GM18519 (cell line): ENCODE results near the gene TEAD4.

ENCODE experiments used
- ATAC-seq: cut with Tn5 transposase; IDR thresholded peaks from one replicate; pipeline ENCODE4 v1.9.1; 2021; ENCODE audit warnings: mild to moderate bottlenecking, moderate library complexity; ENCODE audit not compliant: unreplicated experiment, low FRiP score

The TEAD4 gene

DNA sequence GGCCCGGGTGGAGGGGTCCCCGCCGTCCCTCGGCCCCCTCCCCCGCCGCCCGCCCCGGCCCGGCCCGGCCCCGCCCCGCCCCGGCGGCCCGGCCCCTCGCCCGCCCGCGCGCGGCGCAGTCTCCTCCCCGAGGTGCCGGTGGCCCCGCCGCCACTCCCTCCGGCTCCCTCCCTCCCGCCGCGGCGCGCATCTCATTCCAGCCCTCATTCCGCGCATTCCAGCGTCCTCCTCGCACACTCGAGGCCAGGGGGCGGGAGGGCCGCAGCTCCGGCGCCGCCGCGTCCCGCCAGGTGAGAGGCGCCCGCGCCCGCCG, at the start of gene TEAD4:
TSS of gene TEAD4 (plus strand) at position 206 of the 313 bp plus-strand sequence.
- no peak for ATAC-seq

GRCh38 chr12:2912216-2912575, 47.0 kb upstream of the TEAD4 start:
- ATAC-seq, result no peak

DNA sequence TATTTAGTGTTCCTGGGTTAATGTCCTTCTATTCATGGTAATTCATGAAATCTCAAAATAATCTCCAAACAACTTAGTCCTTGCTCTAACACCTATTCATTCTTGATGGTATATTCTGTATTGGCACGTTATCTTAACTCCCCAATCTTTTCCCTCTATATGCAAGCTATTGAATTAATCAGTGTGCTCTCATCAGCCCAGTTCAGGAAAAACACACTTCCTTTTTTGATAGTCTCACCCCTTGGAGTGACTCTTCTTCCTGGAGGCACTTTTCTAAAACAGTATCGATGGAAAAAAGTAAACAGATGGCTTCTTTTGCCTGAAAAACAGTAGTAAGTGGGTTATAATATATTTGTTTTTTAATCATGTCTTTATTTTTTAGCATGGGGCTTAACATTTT, 39.9 kb upstream of the TEAD4 start:
- no peak for ATAC-seq

GRCh38 chr12:2922329-2922728, 36.9 kb upstream of the TEAD4 start:
- ATAC-seq, result no peak

- ATAC-seq, result no peak
Observed at GRCh38 chr12:2923057-2923456, 36.1 kb upstream of the TEAD4 start.

DNA sequence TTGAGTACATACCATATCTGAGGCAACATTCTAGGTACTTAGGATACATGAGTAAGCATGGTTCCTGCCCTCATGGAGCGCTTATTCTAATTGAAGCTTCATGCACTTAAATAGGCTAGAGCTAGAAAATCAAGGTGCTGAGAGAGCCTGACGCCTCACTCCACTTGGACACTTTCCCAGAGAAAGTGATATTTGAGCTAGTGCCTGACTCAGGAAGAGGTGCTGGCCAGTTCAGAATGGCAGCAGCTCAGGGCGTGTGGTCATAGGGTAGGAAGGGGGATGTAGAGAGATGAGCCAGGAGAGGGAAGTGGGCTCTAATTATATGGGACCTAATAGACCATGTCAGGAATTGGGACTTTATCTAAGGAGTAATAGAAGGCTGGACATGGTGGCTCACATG, 35.2 kb upstream of the TEAD4 start:
- no peak for ATAC-seq

DNA sequence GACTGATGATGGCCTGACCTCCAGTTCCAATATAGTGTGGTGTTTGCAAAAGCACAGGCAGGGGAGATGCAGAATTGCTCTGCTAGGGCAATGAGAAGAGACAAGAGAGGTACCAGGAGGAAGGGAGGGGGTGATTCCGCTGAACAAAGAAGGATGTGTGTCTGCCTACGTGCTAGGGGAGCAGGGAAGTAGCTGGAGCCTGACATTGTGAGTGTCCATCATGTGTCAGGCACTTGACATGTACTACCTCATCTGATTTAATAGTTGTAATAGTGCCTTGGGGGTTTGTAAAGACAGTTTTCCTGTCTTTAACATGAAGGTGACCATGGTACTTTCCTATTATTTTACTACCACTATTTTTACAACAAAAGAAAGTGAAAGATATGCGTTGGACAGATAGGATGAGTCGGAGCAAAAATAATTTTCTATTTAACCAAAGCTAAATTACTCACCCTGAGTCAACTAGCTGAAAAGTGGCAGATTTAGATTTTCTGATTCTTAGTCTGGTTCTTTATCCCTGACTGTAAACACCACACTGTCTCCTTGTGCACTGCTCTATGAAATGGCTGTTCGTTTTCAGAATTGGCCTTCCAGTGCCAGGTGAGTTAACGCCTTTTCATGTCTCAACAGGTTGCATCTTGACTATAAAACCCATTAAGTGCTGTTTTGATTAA, 33.7 kb upstream of the TEAD4 start:
- no peak for ATAC-seq

DNA sequence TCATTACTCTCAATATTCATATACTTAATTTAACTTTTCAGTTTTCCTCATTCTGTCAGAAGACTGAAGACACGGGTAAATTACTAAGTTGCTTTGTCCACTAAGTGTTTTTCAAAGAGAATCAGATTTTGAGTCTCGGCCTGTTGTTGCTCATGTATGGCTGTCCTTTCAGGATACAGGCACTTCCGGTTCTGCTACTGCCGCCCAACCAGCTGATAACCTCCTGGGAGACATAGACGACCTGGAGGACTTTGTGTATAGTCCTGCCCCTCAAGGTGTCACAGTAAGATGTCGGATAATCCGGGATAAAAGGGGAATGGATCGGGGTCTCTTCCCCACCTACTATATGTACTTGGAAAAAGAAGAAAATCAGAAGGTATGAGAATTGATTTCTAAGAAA, 28.3 kb upstream of the TEAD4 start:
- no peak for ATAC-seq

- ATAC-seq, result no peak
Observed at GRCh38 chr12:2933586-2933985, 25.6 kb upstream of the TEAD4 start.

DNA sequence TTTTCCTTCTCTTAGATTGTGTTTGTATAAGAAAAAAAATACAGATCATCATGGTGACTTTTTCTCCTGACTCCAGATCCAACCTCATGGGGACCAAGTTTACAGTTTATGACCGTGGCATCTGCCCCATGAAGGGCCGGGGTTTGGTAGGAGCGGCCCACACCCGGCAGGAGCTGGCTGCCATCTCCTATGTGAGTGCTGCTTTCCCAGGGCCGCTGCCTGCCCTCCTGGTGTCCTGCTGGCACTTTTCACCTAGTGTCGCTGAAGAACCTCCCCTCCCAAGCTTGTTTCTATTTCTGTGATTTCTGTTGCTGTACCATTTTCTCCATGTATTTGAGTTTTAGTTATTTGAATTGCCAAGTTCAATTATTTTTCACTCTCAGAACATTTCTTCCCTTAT, 24.8 kb upstream of the TEAD4 start:
- no peak for ATAC-seq

DNA sequence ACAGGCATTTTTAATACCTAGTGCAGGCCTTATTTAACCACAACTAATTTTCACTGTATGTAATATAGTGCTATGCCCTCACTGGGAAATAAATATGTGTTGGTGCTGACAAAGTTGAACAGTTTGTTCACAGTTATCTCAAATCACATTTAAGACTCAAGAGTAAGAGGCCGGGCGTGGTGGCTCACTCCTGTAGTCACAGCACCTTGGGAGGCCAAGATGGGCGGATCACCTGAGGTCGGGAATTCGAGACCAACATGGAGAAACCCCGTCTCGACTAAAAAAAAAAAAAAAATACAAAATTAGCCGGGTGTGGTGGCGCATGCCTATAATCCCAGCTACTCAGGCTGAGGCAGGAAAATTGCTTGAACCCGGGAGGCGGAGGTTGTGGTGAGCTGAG, 22.9 kb upstream of the TEAD4 start:
- no peak for ATAC-seq

- no peak for ATAC-seq
Observed at GRCh38 chr12:2937500-2937899, 21.7 kb upstream of the TEAD4 start.

DNA sequence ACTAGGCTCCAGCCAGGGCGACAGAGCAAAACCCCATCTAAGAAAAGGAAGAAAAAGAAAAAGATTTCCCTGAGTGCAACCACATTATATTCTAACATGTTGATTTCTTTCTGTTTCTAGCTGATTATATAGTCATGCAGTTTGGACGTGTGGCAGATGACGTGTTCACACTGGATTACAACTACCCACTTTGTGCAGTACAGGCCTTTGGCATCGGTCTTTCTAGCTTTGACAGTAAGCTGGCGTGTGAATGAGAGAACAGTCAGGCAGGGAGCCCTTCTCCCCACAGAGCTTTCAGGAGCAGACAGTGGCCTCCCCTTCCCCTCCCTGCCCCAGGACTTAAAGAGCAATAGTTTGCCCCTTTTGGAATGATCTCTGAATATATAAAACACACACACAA, 20.0 kb upstream of the TEAD4 start:
- ATAC-seq, result no peak

- no peak for ATAC-seq
Observed at GRCh38 chr12:2940564-2940963, 18.6 kb upstream of the TEAD4 start.

- no peak for ATAC-seq
Observed at GRCh38 chr12:2941524-2941923, 17.7 kb upstream of the TEAD4 start.

DNA sequence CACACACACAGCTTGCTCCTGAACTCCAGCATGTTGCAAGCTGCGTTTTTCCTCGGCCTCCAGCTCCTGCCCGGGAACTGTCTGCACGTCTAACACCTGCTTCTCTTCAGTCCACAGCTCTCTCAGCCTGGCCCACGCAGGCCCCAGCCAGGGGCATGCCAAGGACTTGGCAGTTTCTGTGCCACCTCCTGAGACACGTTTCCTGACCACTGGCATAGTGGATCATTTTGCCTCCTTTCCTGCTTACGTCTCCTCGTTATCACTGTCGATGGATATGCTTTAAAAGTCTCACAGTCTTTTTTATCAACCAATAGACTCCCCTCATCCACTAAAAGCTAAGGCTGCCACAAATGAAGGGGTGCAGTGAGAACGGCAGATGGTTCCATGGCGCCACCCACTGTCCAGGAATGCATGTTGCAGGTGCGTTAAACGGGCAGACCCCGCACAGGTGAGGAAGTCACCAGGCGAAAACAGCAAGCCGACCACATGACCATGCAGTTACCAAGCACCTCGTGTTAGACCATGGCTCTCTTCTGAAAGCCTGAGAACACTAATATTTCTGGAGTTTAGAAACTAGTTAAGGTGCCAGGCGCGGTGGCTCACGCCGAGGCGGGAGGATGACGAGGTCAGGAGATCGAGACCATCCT, 14.7 kb upstream of the TEAD4 start:
- no peak for ATAC-seq

DNA sequence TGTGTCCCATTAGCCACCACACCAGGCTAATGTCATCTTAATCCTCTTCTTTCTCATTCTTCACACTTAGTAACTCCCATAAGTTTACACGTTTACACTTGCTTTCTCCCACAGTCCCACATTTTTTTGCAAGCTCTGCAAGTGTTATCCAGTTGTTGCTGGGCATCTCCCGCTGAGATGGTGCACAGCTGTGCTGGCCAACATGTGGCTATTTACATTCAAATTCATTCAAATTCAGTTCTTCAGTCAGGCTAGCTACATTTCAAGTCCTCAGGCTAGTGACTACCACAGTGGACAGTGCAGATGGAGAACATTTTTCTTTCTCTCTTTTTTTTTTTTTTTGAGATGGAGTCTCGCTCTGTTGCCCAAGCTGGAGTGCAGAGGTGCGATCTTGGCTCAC, 9.8 kb upstream of the TEAD4 start:
- ATAC-seq, result no peak

- no peak for ATAC-seq
Observed at GRCh38 chr12:2955888-2956287, 3.3 kb upstream of the TEAD4 start.

GRCh38 chr12:2957816-2958431, 1.3 kb upstream of the TEAD4 start:
- no peak for ATAC-seq

DNA sequence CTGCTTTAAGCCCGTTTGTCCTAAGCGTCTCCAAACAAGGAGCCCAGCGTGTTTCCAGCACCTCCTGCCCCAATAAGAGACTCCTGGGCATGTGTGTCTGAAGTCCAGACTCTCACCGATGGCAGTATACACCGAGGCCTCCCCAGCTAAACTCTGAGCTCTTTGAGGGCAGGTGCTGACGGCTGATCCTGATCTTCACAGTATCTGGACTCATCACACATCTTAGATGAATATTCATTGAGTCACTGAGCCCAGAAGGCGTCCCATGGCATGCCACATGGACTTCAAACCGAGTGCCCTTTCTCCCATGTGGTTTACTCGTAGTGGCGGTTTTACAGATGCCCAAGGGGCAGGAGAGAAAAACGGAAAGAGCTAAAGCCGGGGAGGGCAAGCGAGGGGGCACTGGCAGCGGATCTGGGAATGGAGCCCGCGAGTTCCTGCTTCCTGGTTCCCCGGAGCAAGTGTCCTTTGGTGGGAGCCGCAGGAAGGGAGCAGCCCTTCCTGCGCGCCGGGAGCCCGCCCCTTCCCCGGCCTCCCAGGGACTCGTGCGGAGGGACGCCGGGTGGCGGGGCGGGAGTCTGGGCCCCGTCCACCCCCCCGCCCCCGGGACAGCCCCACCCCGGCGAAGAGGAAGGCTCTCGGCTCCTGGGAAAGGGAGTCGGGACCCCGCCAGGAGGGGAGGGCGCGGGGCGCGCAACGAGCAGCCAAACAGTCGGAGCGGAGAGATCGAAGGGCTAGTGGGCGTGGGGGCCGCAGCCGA, 585 bp upstream of the TEAD4 start:
- no peak for ATAC-seq

DNA sequence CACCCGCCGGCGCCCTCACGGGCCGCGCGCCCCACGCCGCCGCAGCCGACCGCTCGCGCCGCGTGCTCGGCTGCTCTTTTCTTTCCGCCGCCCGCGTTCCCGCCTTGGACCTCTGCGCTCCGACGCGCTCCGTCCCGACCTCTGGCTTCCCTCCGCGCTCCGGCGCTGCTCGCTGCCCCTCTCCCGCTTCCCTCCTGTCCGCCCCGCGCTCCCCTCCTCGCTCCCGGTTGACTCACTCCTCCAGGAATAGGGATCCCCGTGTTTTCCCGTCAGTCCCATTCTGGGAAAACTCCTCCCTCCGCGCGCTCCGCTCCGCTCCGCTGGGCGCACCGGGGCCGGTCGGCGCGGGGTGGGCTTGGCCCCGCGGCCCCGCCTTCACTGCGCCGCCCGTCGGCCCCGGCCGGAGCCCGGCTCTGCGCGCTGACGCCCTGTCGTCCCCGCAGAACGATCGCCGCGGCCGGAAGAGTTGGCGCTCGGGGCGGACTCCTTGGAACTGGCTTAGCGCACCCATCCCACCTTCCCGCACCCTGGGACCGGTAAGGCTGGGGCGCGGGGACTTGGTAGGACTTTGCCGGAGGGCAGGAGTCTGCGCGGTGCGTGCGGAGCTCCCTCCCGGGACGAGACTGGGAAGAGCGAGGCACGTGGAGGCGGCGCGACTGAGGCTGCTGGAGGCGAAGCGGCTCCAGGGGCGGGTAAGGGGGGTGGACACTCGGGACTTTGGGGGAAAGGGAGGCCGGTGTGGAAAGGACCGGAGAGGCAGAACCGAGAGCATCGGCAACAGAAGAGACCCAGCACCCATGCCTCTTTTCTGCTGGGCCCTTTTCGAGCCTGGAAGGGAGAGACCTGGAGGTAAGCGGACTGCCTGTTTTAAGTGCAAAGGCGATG, 550 bp downstream of the TEAD4 start:
- no peak for ATAC-seq
